Adrenal gland (tissue), 12 donors: ENCODE results near the gene B9D2. TPM values are rescaled to one million over a fixed set of nuclear protein-coding genes. Genes with fewer than 3 reads are reported as not detected.

Experiments used
- DNase-seq, 7 donors: peaks; one replicate each; pipeline ENCODE4 v3.0.0-alpha.2; 2019 to 2020
- H3K27ac ChIP-seq, 5 donors: fragments of 200-600 bp; sonication (generic) in 4 of 5; 1 replicate in 3 of 5; 2 replicates in 2 of 5; pipeline versions ENCODE4 v1.5.1 to v1.8.0; 2016 to 2020; ENCODE audit warnings: mild to moderate bottlenecking in 1 of 5
- H3K27me3 ChIP-seq: fragments of 200-600 bp; 2 replicates; pipeline ENCODE4 v1.8.0; 2021
- H3K36me3 ChIP-seq, 2 donors: fragments of 200-600 bp; replicated peaks in 1 of 2; 1 replicate in 1 of 2; 2 replicates in 1 of 2; pipeline versions ENCODE4 v1.5.1 to v1.8.0; 2018 to 2022
- H3K4me1 ChIP-seq, 2 donors: fragments of 200-600 bp; replicated peaks in 1 of 2; 1 replicate in 1 of 2; 2 replicates in 1 of 2; pipeline versions ENCODE4 v1.5.1 to v1.8.0; 2018 to 2021
- H3K4me3 ChIP-seq, 4 donors: fragments of 200-600 bp; sonication (generic) in 3 of 4; one replicate each; pipeline ENCODE4 v1.5.1; 2016 to 2018
- H3K9me3 ChIP-seq, 3 donors: fragments of 200-600 bp; sonication (generic) in 1 of 3; replicated peaks in 1 of 3; 1 replicate in 2 of 3; 2 replicates in 1 of 3; pipeline versions ENCODE4 v1.5.1 to v1.8.0; 2016 to 2021
- POLR2A ChIP-seq, 2 donors: fragments of 450-650 bp; IDR thresholded peaks; one replicate each; pipeline ENCODE4 v1.6.1; 2017; ENCODE audit warnings: antibody characterized with exemption in 2 of 2, mild to moderate bottlenecking in 2 of 2, moderate library complexity in 1 of 2
- WGBS, 4 donors: extraction: QIAGEN DNeasy Blood & Tissue Kit in 2 of 4; methylation state at CpG; one replicate each; pipeline versions ENCODE4 v1.1.5 to v1.1.7; 2013 to 2017; 5-methylcytosine and 5-hydroxymethylcytosine counted together
- intact Hi-C, 2 donors: fragments of 100-400 bp; cut with DNase I; formaldehyde crosslinking; loops; one replicate each; pipeline versions ENCODE4 v1.14.1 to v1.15.0; 2022 to 2023
- polyA plus RNA-seq, 3 donors: library from polyadenylated mRNA; stranded (reverse); fragments of 200-250 nt in 2 of 3; fragments of 350-450 nt in 1 of 3; fragmentation: Illumina TruSeq in 1 of 3; extraction: RNeasy Lipid Tissue Mini Kit (QIAGEN cat#74804) in 1 of 3; gene quantifications; one replicate each; pipeline ENCODE4 v1.2.3, GENCODE V29; 2013 to 2014
- total RNA-seq, 9 donors: library from RNA; depleted of rRNA in 4 of 9; stranded (reverse); fragments of >200 nt in 4 of 9; fragments of 120-200 nt in 1 of 9; fragmentation: NEBNext Ultra II Directional in 1 of 9; extraction: Animal tissue kit (Norgen Biotek cat#: 25700) in 1 of 9; gene quantifications; one replicate each; pipeline versions ENCODE4 v1.1.0 to v1.2.4, GENCODE V29; 2013 to 2023
- TF ChIP-seq, protein P1 (sequence below), 6 experiments: fragments of 450-650 bp in 4 of 6; fragments of 200-600 bp in 2 of 6; sonication (generic) in 1 of 6; IDR thresholded peaks; 1 replicate in 5 of 6; 2 replicates in 1 of 6; pipeline versions ENCODE4 v1.5.1 to v1.8.0; 2016 to 2021; ENCODE audit warnings: antibody characterized with exemption in 6 of 6, mild to moderate bottlenecking in 2 of 6, moderate library complexity in 1 of 6
- donor health status: healthy with polysubstance abuse.
- donor health status: Bipolar disorder and iron deficiency.
- donor health status: DM: yes; HTN: yes; CAD: no.
- donor health status: DM: no; HTN: no; CAD: no.
- donor health status: DM: no; HTN: no; CAD: no.
- donor health status: DM: yes; HTN: yes; CAD: no.

The B9D2 gene
- total and polyA plus RNA-seq, 12 donors = 2.7 to 16.8 (median 10.8) TPM

DNA sequence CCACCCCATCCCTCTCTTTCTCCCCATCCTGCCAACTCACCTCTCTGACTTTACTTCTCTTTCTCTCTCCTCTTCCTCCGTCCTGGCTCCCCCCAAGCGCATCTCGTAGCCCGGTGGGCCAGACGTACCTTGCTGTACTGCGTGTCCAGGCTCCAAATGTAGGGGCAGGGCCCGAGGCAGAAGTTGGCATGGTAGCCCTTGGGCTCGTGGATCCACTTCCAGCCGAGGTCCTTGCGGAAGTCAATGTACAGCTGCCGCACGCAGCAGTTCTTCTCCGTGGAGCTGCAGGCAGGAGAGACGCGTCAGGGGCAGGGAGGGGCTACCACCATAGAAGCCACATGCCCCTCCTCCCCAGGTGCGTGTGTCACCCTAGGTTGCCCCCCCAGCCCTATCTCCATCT is 31.9 kb downstream of the B9D2 start:
- Histone ChIP-seq H3K4me3 (no peak overlapping the region), H3K9me3 (no peaks in the 10 kb centered on the region), H3K27me3 (no peaks in the 10 kb centered on the region), H3K27ac (no peak overlapping the region), H3K36me3 (peaks cover 0 to 28% of the 10 kb centered on the region in 2 donors), H3K4me1 (peaks cover 0 to 8% of the 10 kb centered on the region in 2 donors)
- no peak for TF ChIP-seq POLR2A (IDR thresholded peaks at IDR 0.05)
- TF ChIP-seq, protein P1, sequence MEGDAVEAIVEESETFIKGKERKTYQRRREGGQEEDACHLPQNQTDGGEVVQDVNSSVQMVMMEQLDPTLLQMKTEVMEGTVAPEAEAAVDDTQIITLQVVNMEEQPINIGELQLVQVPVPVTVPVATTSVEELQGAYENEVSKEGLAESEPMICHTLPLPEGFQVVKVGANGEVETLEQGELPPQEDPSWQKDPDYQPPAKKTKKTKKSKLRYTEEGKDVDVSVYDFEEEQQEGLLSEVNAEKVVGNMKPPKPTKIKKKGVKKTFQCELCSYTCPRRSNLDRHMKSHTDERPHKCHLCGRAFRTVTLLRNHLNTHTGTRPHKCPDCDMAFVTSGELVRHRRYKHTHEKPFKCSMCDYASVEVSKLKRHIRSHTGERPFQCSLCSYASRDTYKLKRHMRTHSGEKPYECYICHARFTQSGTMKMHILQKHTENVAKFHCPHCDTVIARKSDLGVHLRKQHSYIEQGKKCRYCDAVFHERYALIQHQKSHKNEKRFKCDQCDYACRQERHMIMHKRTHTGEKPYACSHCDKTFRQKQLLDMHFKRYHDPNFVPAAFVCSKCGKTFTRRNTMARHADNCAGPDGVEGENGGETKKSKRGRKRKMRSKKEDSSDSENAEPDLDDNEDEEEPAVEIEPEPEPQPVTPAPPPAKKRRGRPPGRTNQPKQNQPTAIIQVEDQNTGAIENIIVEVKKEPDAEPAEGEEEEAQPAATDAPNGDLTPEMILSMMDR (IDR thresholded peaks at IDR 0.05) = no peak
- intact Hi-C loops = no loop called here
- DNase-seq = no peak
- WGBS, 4 donors = 90 to 96% (median 93%) methylated on average over 15 to 16 of the region's 16 CpGs

DNA sequence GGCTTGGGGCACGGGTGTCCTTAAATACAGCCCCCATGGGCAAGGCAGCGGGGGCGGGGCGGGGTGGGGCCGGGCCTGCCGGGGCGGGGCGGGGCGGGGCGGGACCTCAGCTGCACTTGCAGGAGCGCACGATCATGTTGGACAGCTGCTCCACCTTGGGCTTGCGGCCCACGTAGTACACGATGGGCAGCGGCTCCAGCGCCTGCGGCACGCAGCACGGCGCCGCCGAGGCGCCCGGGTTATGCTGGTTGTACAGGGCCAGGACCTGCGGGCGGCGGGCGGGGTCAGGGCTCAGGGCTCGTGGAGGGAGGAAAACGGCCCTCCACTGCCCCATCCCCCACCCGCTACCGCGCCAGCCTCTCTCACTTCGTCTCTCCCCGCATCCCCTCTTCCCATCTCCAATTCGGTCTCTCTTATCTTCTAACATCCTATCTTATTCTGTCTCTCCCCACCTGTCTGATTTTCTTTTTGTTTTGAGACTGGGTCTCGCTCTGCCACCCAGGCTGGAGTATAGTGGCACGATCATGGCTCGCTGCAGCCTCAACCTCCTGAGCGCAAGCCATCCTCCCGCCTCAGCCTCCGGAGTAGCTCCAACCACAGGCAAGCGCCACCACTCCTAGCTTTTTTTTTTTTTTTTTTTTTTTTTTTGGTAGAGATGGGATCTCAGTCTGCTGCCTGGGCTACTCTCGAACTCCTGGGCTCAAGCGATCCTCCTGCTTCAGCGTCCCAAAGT is 32.8 kb downstream of the B9D2 start:
- Histone ChIP-seq H3K27me3 (no peaks in the 10 kb centered on the region), H3K9me3 (no peaks in the 10 kb centered on the region), H3K36me3 (peaks cover 0 to 28% of the 10 kb centered on the region in 2 donors), H3K27ac (no peak overlapping the region), H3K4me1 (peaks cover 0 to 17% of the 10 kb centered on the region in 2 donors), H3K4me3 (no peak overlapping the region)
- no peak for DNase-seq
- no peak for TF ChIP-seq POLR2A (IDR thresholded peaks at IDR 0.05)
- TF ChIP-seq, protein P1 (IDR thresholded peaks at IDR 0.05) = no peak
- 73 to 87% (median 77%) methylated on average over 29 to 47 of the region's 47 CpGs for WGBS, 4 donors
- intact Hi-C loops = no loop called here

DNA sequence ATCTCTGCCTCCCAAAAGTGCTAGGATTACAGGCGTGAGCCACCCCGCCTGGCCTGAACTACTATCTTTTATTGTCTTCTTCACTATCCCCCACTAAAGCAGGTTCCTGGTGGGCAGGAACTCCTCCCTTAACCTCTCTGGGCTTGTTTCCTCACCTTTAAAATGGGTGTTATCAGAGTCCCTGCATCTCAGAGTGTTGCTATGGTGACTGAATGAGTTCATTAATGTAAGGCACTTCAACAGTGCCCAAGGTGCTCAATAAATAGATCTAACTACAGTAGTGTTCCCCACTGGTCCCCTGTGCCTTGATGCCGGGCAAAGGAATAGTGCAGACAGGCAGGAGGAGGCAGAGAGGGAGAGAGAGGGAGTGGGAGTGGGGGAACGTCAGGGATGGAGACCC is 33.5 kb downstream of the B9D2 start:
- H3K4me1 ChIP-seq = peaks cover 4 to 23% of the 10 kb centered on the region in 2 donors
- intact Hi-C loops = no loop called here
- WGBS, 4 donors = 76 to 93% (median 86%) methylated on average over 4 of the region's 4 CpGs

DNA sequence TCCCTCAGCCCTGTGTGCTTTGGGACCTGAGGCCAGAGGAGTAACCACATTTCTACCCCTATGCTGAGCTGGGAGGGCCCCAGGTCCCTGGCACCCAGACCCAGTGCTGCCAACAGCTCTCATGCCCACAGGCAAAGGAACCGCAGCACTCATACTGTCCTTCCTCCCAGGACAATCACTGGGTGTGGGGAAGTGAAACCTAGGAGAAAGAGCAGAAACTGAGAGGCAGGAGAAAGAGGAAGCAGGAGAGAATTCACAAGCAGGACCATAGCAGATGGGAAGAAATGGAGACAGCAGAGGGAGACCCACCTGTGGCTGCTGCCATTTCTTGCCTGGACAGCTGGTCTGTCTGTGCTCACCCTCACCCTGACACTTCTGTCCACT is 35.1 kb downstream of the B9D2 start:
- WGBS, 4 donors = 42 to 73% (median 57%) methylated on average over 1 of the region's 1 CpG
- intact Hi-C loops = no loop called here
- Histone ChIP-seq H3K36me3 (peaks cover 0 to 28% of the 10 kb centered on the region in 2 donors), H3K4me3 (no peak overlapping the region), H3K9me3 (no peaks in the 10 kb centered on the region), H3K27ac (peak overlapping the region in 4 of 5 donors; percentile 31 to 91 (median 64)), H3K27me3 (no peaks in the 10 kb centered on the region), H3K4me1 (peaks cover 20 to 39% of the 10 kb centered on the region in 2 donors)
- DNase-seq = peak in 2 of 7 donors; percentile 45 to 59
- no peak for TF ChIP-seq POLR2A (IDR thresholded peaks at IDR 0.05)
- TF ChIP-seq, protein P1 (IDR thresholded peaks at IDR 0.05) = no peak

More for the DNA sequence above, 33.5 kb downstream of the B9D2 start:
- no peak overlapping the region for H3K27ac ChIP-seq
- DNase-seq = no peak
- H3K27me3 ChIP-seq = no peaks in the 10 kb centered on the region
- peaks cover 0 to 28% of the 10 kb centered on the region in 2 donors for H3K36me3 ChIP-seq
- no peak for TF ChIP-seq POLR2A (IDR thresholded peaks at IDR 0.05)
- TF ChIP-seq, protein P1 (IDR thresholded peaks at IDR 0.05) = no peak
- no peak overlapping the region for H3K4me3 ChIP-seq
- H3K9me3 ChIP-seq = no peaks in the 10 kb centered on the region
